ENCODE measurements around the gene HAUS8. TPM values are rescaled to one million over a fixed set of nuclear protein-coding genes. Genes with fewer than 3 reads are reported as not detected.
"Not testable (repeated sequence)": the region's sequence is repeated elsewhere in the genome, so short reads cannot be mapped to it uniquely, and the experiment has no call there.

HAUS8 gene
- total RNA-seq, 4 donors from 2014 or later: 3.3 to 7.0 (median 5.7) TPM

DNA sequence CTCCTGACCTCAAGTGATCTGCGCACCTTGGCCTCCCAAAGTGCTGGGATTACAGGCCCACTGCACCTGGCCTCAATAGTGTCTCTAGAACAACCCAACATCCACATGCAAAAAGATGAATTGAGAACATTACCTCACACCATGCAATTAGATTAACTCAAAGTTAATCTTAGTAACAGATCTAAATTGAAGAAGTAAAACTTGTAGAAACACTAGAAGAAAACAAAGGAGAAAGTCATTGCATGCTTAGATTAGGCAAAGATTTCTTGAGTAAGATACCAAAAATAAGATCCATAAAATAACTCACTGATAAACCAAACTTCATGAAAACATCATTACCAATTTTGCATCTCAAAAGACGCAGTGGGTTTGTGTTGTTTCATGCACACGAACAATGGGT is 51.4 kb downstream of the HAUS8 start:
- H3K4me3 ChIP-seq (ENCODE audit: low read depth, poor library complexity, severe bottlenecking): no peak overlapping the region
- WGBS, 2 donors: 94 to 96% methylated on average over 3 of the region's 3 CpGs
- intact Hi-C loops (cut with DNase I; ENCODE audit: low total_unique reads): no loop called here
- no peak for DNase-seq (ENCODE audit: low spot score in 2 of 2)
- TF ChIP-seq CTCF (IDR thresholded peaks at IDR 0.05) (no peak), POLR2A (IDR thresholded peaks at IDR 0.05) (no peak)

DNA sequence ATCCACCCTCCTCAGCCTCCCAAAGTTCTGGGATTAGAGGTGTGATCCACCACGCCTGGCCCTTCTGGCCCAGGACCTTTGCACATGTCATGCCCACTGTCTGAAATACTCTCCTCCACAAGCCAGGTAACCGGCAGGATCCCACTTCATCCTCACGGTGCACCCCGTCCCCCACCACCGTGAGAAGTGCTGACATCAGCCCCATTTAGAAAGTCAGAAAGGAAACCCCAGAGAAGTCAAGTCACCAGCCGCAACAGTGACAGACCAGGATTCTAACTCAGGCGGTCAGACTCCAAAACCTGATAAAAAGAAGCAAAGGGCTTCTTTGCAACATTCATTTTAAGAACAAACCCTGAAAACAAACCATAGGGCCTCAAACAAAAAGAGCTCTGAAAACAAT is 52.5 kb downstream of the HAUS8 start:
- DNase-seq (ENCODE audit: low spot score in 2 of 2): no peak
- H3K4me3 ChIP-seq (ENCODE audit: low read depth, poor library complexity, severe bottlenecking): no peak overlapping the region
- 87 to 95% methylated on average over 7 of the region's 7 CpGs for WGBS, 2 donors
- intact Hi-C loops (cut with DNase I; ENCODE audit: low total_unique reads): no loop called here
- TF ChIP-seq POLR2A (IDR thresholded peaks at IDR 0.05): no peak
- TF ChIP-seq CTCF (IDR thresholded peaks at IDR 0.05): no peak

GRCh38 chr19:17021793-17022590 is 53.3 kb downstream of the HAUS8 start:
- DNase-seq (ENCODE audit: low spot score in 2 of 2): no peak
- TF ChIP-seq POLR2A (IDR thresholded peaks at IDR 0.05) (no peak), CTCF (IDR thresholded peaks at IDR 0.05) (no peak)
- intact Hi-C loops (cut with DNase I; ENCODE audit: low total_unique reads): no loop called here
- 86 to 88% methylated on average over 11 to 12 of the region's 12 CpGs for WGBS, 2 donors
- H3K4me3 ChIP-seq (ENCODE audit: low read depth, poor library complexity, severe bottlenecking): no peak overlapping the region

GRCh38 chr19:17021328-17021727 is 53.9 kb downstream of the HAUS8 start:
- TF ChIP-seq POLR2A (IDR thresholded peaks at IDR 0.05): no peak
- 77 to 78% methylated on average over 1 of the region's 1 CpG for WGBS, 2 donors
- DNase-seq (ENCODE audit: low spot score in 2 of 2): no peak
- H3K4me3 ChIP-seq (ENCODE audit: low read depth, poor library complexity, severe bottlenecking): no peak overlapping the region
- intact Hi-C loops (cut with DNase I; ENCODE audit: low total_unique reads): no loop called here

DNA sequence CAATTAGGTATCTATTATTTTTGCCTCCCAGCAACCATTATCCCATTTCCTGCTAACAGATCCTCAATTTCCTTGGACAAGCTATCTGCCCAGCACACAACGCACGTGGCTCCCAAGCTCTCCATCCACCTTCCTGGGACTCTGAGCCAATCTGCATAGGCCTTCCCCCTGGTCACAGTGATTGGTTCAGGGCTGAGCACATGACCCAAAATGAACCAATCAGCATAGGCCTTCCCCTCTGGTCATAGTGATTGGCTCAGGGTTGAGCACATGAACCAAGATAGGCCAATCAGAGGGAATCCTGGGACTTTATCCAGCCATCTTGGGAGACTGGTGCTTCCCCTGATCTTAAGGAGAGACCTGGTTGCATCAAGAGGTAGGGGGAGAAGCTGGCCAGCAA is 54.4 kb downstream of the HAUS8 start:
- H3K4me3 ChIP-seq (ENCODE audit: low read depth, poor library complexity, severe bottlenecking): no peak overlapping the region
- WGBS, 2 donors: 77 to 85% methylated on average over 2 of the region's 2 CpGs
- intact Hi-C loops (cut with DNase I; ENCODE audit: low total_unique reads): no loop called here
- DNase-seq (ENCODE audit: low spot score in 2 of 2): no peak
- no peak for TF ChIP-seq CTCF (IDR thresholded peaks at IDR 0.05)
- no peak for TF ChIP-seq POLR2A (IDR thresholded peaks at IDR 0.05)

- no peak for TF ChIP-seq CTCF (IDR thresholded peaks at IDR 0.05)
- TF ChIP-seq POLR2A (IDR thresholded peaks at IDR 0.05): no peak
- DNase-seq (ENCODE audit: low spot score in 2 of 2): no peak
- intact Hi-C loops (cut with DNase I; ENCODE audit: low total_unique reads): no loop called here
- no peak overlapping the region for H3K4me3 ChIP-seq (ENCODE audit: low read depth, poor library complexity, severe bottlenecking)
Observed at GRCh38 chr19:17020385-17020784, 54.9 kb downstream of the HAUS8 start.

DNA sequence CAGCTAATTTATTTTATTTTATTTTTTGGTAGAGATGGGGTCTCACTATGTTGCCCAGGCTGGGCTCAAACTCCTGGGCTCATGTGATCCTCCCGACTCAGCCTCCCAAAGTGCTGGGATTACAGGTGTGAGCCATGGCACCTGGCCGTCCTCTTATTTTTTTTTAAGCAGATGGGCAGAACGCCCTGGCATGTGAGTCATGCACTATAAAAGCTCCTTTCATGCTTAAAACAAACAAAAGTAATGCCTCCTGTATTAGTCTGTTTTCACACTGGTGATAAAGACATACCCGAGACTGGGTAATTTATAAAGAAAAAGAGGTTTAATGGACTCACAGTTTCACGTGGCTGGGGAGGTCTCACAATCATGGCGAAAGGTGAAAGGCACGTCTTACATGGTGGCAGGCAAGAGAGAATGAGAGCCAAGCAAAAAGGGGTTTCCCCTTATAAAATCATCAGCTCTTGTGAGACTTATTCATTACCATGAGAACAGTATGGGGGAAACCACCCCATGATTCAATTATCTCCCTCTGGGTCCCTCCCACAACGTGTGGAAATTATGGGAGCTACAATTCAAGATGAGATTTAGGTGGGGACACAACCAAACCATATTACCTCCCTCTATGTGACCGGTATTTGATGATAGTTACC is 60.9 kb downstream of the HAUS8 start:
- WGBS, 2 donors: 51 to 58% methylated on average over 9 of the region's 9 CpGs
- intact Hi-C loops (cut with DNase I; ENCODE audit: low total_unique reads); DNase-seq (ENCODE audit: low spot score in 2 of 2); H3K4me3 ChIP-seq (ENCODE audit: low read depth, poor library complexity, severe bottlenecking): not testable (repeated sequence)
